ENCODE measurements around the gene HSH2D. TPM values are rescaled to one million over a fixed set of nuclear protein-coding genes. Genes with fewer than 3 reads are reported as not detected.

Gene HSH2D
- polyA plus RNA-seq, 2 donors: 0.47 to 0.86 TPM

- 91 to 93% methylated on average over 14 of the region's 14 CpGs for WGBS, 2 donors
- H3K36me3 ChIP-seq (ENCODE audit: control insufficient read depth in 2 of 2, insufficient read depth in 2 of 2, low read length in 1 of 2): peaks cover 22 to 58% of the 10 kb centered on the region in 2 donors
- H3K4me3 ChIP-seq (ENCODE audit: low read depth in 1 of 2, low read length in 2 of 2): no peak overlapping the region
- no peak overlapping the region for H3K27ac ChIP-seq (ENCODE audit: low read depth in 2 of 2, low read length in 1 of 2)
- H3K9me3 ChIP-seq (ENCODE audit: control insufficient read depth in 2 of 2, insufficient read depth in 1 of 2, low read depth in 1 of 2, low read length in 1 of 2): no peaks in the 10 kb centered on the region
- H3K4me1 ChIP-seq (ENCODE audit: control insufficient read depth in 2 of 2, insufficient read depth in 2 of 2, low read length in 1 of 2): peaks cover 0 to 2% of the 10 kb centered on the region in 2 donors
- H3K27me3 ChIP-seq (ENCODE audit: control insufficient read depth in 1 of 2, insufficient read depth in 2 of 2, low read length in 2 of 2): no peaks in the 10 kb centered on the region
These were observed 62.6 kb downstream of the HSH2D start for GRCh38 chr19:16206046-16206605.

DNA sequence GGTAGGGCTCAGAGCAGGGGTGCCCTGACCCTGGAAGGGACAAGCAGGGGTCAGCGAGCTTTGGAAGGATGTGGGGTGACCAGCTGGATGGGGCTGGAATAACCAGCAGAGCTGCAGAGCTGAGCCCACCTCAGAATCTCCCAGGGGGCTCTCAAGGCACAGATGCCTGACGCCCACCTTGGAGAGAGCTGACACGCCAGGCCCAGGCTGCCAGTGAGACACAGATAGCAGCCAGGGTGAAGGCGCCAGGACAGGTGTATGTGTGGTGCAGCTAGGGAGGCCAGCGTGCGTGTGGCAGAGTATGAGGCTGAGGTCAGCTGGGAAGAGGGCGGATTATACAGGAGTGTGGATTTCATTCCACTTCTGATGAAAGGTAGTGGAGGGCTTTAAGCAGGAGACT is 63.2 kb downstream of the HSH2D start:
- peaks cover 22 to 57% of the 10 kb centered on the region in 2 donors for H3K36me3 ChIP-seq (ENCODE audit: control insufficient read depth in 2 of 2, insufficient read depth in 2 of 2, low read length in 1 of 2)
- H3K4me3 ChIP-seq (ENCODE audit: low read depth in 1 of 2, low read length in 2 of 2): no peak overlapping the region
- H3K4me1 ChIP-seq (ENCODE audit: control insufficient read depth in 2 of 2, insufficient read depth in 2 of 2, low read length in 1 of 2): peaks cover 0 to 2% of the 10 kb centered on the region in 2 donors
- no peaks in the 10 kb centered on the region for H3K9me3 ChIP-seq (ENCODE audit: control insufficient read depth in 2 of 2, insufficient read depth in 1 of 2, low read depth in 1 of 2, low read length in 1 of 2)
- H3K27me3 ChIP-seq (ENCODE audit: control insufficient read depth in 1 of 2, insufficient read depth in 2 of 2, low read length in 2 of 2): no peaks in the 10 kb centered on the region
- 95 to 96% methylated on average over 7 of the region's 7 CpGs for WGBS, 2 donors
- H3K27ac ChIP-seq (ENCODE audit: low read depth in 2 of 2, low read length in 1 of 2): no peak overlapping the region

GRCh38 chr19:16207063-16207462 is 63.6 kb downstream of the HSH2D start:
- H3K27ac ChIP-seq (ENCODE audit: low read depth in 2 of 2, low read length in 1 of 2): no peak overlapping the region
- H3K27me3 ChIP-seq (ENCODE audit: control insufficient read depth in 1 of 2, insufficient read depth in 2 of 2, low read length in 2 of 2): no peaks in the 10 kb centered on the region
- H3K9me3 ChIP-seq (ENCODE audit: control insufficient read depth in 2 of 2, insufficient read depth in 1 of 2, low read depth in 1 of 2, low read length in 1 of 2): no peaks in the 10 kb centered on the region
- H3K4me1 ChIP-seq (ENCODE audit: control insufficient read depth in 2 of 2, insufficient read depth in 2 of 2, low read length in 1 of 2): no peaks in the 10 kb centered on the region
- H3K4me3 ChIP-seq (ENCODE audit: low read depth in 1 of 2, low read length in 2 of 2): no peak overlapping the region
- H3K36me3 ChIP-seq (ENCODE audit: control insufficient read depth in 2 of 2, insufficient read depth in 2 of 2, low read length in 1 of 2): peaks cover 17 to 53% of the 10 kb centered on the region in 2 donors
- WGBS, 2 donors: 93 to 96% methylated on average over 10 of the region's 10 CpGs

DNA sequence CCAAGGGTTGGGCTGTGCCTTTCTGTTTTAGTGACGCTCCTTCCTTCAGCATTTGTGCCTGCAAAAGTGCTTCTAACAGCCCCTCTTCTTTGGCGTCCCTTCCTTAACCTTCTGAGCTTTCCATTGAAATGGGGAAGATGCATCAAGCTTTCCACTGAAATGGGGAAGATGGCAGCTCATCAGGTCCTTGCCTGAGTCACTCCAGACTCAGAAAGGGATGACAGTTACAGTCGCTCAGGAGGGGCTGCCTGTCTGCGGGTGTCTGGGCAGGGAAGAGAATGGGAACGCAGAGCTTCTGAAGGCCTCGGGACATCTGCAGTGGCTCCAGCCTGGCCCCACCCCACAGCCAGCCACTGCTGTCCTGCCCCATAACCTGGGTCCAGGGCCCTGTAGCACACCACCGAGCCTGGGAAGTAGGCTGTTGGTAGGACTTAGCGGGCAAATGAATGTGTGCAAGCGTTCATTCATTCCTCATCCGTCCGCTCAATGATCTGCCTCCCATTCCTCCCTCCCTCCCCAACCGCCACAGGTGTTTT is 64.1 kb downstream of the HSH2D start:
- Histone ChIP-seq H3K4me3 (ENCODE audit: low read depth in 1 of 2, low read length in 2 of 2) (no peak overlapping the region), H3K27me3 (ENCODE audit: control insufficient read depth in 1 of 2, insufficient read depth in 2 of 2, low read length in 2 of 2) (no peaks in the 10 kb centered on the region), H3K27ac (ENCODE audit: low read depth in 2 of 2, low read length in 1 of 2) (no peak overlapping the region), H3K4me1 (ENCODE audit: control insufficient read depth in 2 of 2, insufficient read depth in 2 of 2, low read length in 1 of 2) (no peaks in the 10 kb centered on the region), H3K36me3 (ENCODE audit: control insufficient read depth in 2 of 2, insufficient read depth in 2 of 2, low read length in 1 of 2) (peaks cover 16 to 48% of the 10 kb centered on the region in 2 donors), H3K9me3 (ENCODE audit: control insufficient read depth in 2 of 2, insufficient read depth in 1 of 2, low read depth in 1 of 2, low read length in 1 of 2) (no peaks in the 10 kb centered on the region)
- WGBS, 2 donors: 89 to 91% methylated on average over 12 of the region's 12 CpGs

Other genes with a start within 250 kb of the HSH2D start
- under 1 TPM; 0.01 to 0.08 TPM for gene CYP4F2, start 245.6 kb upstream of the HSH2D start, polyA plus RNA-seq
- gene CYP4F11, start 209.2 kb upstream of the HSH2D start, polyA plus RNA-seq: 10 to 100 TPM in 1 of 2 donors, 1 to 10 TPM in 1; 4.9 to 11.9 TPM
- gene OR10H4, start 194.7 kb upstream of the HSH2D start, polyA plus RNA-seq: not detected
- gene TPM4, start 67.2 kb upstream of the HSH2D start, polyA plus RNA-seq: 100 to 1,000 TPM; 350 to 439 TPM
- gene RAB8A, start 31.8 kb upstream of the HSH2D start, polyA plus RNA-seq: 10 to 100 TPM; 24.9 to 34.1 TPM
- not detected for gene CIB3, start 29.8 kb downstream of the HSH2D start, polyA plus RNA-seq
- gene FAM32A, start 41.7 kb downstream of the HSH2D start, polyA plus RNA-seq: 10 to 100 TPM; 63.0 to 68.5 TPM
- 10 to 100 TPM; 16.7 to 29.9 TPM for gene AP1M1, start 54.2 kb downstream of the HSH2D start, polyA plus RNA-seq
- 10 to 100 TPM in 1 of 2 donors, 1 to 10 TPM in 1; 2.4 to 12.1 TPM for gene KLF2, start 181.1 kb downstream of the HSH2D start, polyA plus RNA-seq